RWPE2 (cell line): ENCODE measurements around the gene NAA50.

Source experiments
- ATAC-seq: fragments of 200-7000 bp; cut with Tn5 transposase; 3 replicates; pipeline ENCODE4 v1.9.1; 2021; ENCODE audit warnings: low read depth
- DNase-seq: peaks from one replicate; pipeline ENCODE4 v3.0.0-alpha.2; 2020; ENCODE audit warnings: low spot score
- H3K27ac ChIP-seq: fragments of 450-650 bp; 2 replicates; pipeline ENCODE4 v1.5.1; 2017; ENCODE audit warnings: mild to moderate bottlenecking; ENCODE audit not compliant: poor library complexity, severe bottlenecking
- H3K27me3 ChIP-seq: fragments of 250-450 bp; sonication (Bioruptor Pico); 2 replicates; pipeline ENCODE4 v1.5.1; 2021; ENCODE audit warnings: mild to moderate bottlenecking, moderate library complexity; ENCODE audit not compliant: insufficient read depth, poor library complexity, severe bottlenecking
- H3K36me3 ChIP-seq: fragments of 250-450 bp; sonication (Bioruptor Pico); 2 replicates; pipeline ENCODE4 v1.5.1; 2020; ENCODE audit warnings: low read depth, mild to moderate bottlenecking, moderate library complexity
- H3K4me1 ChIP-seq: fragments of 250-450 bp; sonication (Bioruptor Pico); 2 replicates; pipeline ENCODE4 v1.5.1; 2021; ENCODE audit warnings: mild to moderate bottlenecking, moderate library complexity; ENCODE audit not compliant: insufficient read depth, poor library complexity, severe bottlenecking
- H3K4me3 ChIP-seq: fragments of 250-450 bp; sonication (Bioruptor Pico); 2 replicates; pipeline ENCODE4 v1.5.1; 2021; ENCODE audit warnings: mild to moderate bottlenecking, moderate library complexity; ENCODE audit not compliant: severe bottlenecking
- H3K9me3 ChIP-seq: fragments of 250-450 bp; sonication (Bioruptor Pico); 2 replicates; pipeline ENCODE4 v1.5.1; 2021; ENCODE audit warnings: mild to moderate bottlenecking, moderate library complexity; ENCODE audit not compliant: severe bottlenecking
- TF ChIP-seq, protein P1 (sequence below): fragments of 450-650 bp; IDR thresholded peaks from one replicate; pipeline ENCODE4 v1.5.1; 2017; ENCODE audit warnings: mild to moderate bottlenecking, moderate library complexity; ENCODE audit not compliant: poor library complexity, severe bottlenecking

The NAA50 gene

DNA sequence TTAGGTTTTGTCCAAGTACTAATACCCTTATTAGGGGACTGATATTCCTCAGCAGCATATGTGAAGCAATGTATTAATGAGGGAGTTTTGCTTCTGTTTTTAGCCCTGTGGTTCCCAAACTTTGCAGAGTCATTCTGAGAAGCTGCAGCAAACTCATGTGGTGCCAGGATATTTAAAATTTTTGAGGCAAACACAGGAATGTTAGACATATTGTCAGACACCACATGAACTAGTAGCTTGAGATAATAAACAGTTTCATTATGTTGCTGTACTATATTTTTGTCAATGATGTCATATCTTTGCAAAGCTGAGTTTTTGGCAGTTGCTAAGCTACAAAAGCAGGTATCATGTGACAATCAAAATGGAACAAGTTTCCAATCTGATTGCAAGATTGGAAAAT, 37.4 kb upstream of the NAA50 start:
- H3K9me3 ChIP-seq, result no peaks in the 10 kb centered on the region
- H3K4me3 ChIP-seq, result no peak overlapping the region
- no peak; the same call in 2 of the 3 replicates for ATAC-seq
- peaks cover 6% of the 10 kb centered on the region for H3K4me1 ChIP-seq
- TF ChIP-seq, protein P1, sequence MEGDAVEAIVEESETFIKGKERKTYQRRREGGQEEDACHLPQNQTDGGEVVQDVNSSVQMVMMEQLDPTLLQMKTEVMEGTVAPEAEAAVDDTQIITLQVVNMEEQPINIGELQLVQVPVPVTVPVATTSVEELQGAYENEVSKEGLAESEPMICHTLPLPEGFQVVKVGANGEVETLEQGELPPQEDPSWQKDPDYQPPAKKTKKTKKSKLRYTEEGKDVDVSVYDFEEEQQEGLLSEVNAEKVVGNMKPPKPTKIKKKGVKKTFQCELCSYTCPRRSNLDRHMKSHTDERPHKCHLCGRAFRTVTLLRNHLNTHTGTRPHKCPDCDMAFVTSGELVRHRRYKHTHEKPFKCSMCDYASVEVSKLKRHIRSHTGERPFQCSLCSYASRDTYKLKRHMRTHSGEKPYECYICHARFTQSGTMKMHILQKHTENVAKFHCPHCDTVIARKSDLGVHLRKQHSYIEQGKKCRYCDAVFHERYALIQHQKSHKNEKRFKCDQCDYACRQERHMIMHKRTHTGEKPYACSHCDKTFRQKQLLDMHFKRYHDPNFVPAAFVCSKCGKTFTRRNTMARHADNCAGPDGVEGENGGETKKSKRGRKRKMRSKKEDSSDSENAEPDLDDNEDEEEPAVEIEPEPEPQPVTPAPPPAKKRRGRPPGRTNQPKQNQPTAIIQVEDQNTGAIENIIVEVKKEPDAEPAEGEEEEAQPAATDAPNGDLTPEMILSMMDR, result no peak
- peaks cover 50% of the 10 kb centered on the region for H3K36me3 ChIP-seq
- H3K27me3 ChIP-seq, result no peaks in the 10 kb centered on the region
- no peak overlapping the region for H3K27ac ChIP-seq
- no peak for DNase-seq

DNA sequence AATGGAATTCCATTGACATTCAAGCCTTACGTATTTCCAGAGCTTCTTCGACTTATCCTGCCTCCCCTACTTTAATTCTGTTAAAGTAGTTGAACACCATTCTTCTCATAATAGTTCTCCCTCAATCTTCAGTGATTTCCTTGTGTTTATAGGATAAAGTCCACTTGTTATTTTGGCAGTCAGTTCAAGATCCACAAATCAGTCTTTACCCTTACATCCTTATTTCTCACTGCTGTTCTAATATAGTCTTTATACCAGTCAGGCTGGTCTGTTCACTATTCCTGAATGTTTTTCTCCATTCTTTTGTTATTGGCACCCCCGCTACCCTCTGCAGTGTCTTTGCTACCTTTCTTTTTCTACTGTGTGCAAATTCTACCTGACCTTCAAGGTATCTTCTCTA, 30.5 kb upstream of the NAA50 start:
- Histone ChIP-seq H3K4me3 (no peak overlapping the region), H3K27ac (no peak overlapping the region), H3K36me3 (peaks cover 18% of the 10 kb centered on the region), H3K9me3 (no peaks in the 10 kb centered on the region), H3K27me3 (no peaks in the 10 kb centered on the region), H3K4me1 (no peaks in the 10 kb centered on the region)
- TF ChIP-seq, protein P1, result no peak
- DNase-seq, result no peak
- ATAC-seq, result no peak

DNA sequence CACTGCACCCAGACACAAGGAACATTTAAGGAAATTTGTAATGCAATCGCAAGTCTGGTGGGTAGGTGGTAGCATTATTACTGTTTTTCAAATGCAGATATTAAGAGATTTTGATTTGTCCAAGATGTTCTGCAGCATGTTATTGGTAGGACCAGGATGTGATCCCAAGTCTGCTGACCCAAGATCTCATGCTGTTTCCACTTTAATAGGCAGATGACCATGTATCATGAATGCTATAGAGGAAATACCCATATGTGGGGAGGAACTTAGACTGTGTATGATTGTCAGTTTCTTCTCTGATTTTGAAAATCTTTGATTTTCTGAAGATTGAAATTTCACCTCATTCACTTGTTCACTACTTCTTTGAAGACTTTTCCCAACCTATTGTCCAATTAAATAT, 29.5 kb upstream of the NAA50 start:
- H3K9me3 ChIP-seq, result no peaks in the 10 kb centered on the region
- no peaks in the 10 kb centered on the region for H3K27me3 ChIP-seq
- peaks cover 14% of the 10 kb centered on the region for H3K36me3 ChIP-seq
- H3K27ac ChIP-seq, result no peak overlapping the region
- H3K4me1 ChIP-seq, result no peaks in the 10 kb centered on the region
- DNase-seq (no peak), ATAC-seq (no peak)
- H3K4me3 ChIP-seq, result no peak overlapping the region
- TF ChIP-seq, protein P1, result no peak

DNA sequence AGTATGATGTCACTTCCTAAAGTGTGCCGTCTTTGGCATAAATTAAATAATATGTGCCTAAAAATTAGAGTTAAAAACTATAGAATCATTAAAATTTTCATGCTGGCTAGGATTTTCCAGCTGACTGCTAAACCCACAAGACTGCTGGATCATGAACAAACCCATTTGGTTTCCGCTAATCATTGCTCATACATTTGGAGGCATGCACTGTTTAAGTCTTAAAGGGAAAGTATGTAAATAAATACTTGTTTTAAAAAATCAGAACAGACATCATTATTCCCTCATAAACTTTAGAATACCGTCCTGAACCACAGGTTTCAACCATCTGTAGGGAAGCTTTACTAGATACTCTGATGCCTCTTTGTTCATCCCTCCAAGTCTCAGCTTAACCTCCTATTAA, 27.3 kb upstream of the NAA50 start:
- H3K27ac ChIP-seq, result no peak overlapping the region
- peaks cover 9% of the 10 kb centered on the region for H3K4me1 ChIP-seq
- H3K4me3 ChIP-seq, result no peak overlapping the region
- peaks cover under 1% of the 10 kb centered on the region; the same call in 1 of the 2 replicates for H3K36me3 ChIP-seq
- ATAC-seq, result no peak
- TF ChIP-seq, protein P1, result no peak
- H3K9me3 ChIP-seq, result no peaks in the 10 kb centered on the region
- no peaks in the 10 kb centered on the region for H3K27me3 ChIP-seq
- DNase-seq, result no peak

DNA sequence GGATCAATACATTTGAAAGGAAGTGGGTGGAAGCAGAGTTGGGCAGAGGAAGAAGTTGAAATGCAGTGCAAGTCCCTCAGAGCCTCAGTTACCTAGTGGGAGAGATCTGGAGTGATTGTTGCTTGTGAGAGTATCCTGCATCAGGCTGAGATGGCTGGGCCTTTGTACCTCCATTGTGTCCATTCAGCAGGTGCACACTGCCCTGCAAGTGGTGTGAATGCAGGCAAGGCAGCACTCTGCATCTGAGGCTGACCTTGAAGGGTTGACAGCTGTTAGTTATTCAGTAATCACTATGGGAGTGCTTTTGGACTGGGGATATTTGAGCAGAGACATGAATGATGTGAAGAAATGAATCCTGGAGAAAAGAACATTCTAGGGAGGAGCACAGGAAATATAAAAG, 25.9 kb upstream of the NAA50 start:
- DNase-seq (no peak), ATAC-seq (no peak)
- Histone ChIP-seq H3K9me3 (no peaks in the 10 kb centered on the region), H3K4me3 (no peak overlapping the region), H3K36me3 (no peaks in the 10 kb centered on the region), H3K27ac (no peak overlapping the region), H3K4me1 (peaks cover 9% of the 10 kb centered on the region), H3K27me3 (no peaks in the 10 kb centered on the region)
- TF ChIP-seq, protein P1, result no peak
